A673 (cell line): Measurements from ENCODE around the gene C5. TPM values are rescaled to one million over a fixed set of nuclear protein-coding genes. Genes with fewer than 3 reads are reported as not detected.

Experiments
- BruUV-seq: library from RNA; stranded (reverse); fragments of 400-500 nt; replicated peaks from 2 replicates; lab custom pipeline; 2021; lab: Mats Ljungman, UMichigan
- CTCF ChIA-PET: fragments of 300-600 bp; sonication (Branson Sonifier 250); formaldehyde crosslinking; loops from one replicate; lab custom pipeline; 2022; ENCODE audit warnings: antibody characterized with exemption; lab: Charles Lee
- POLR2A ChIA-PET: fragments of 300-600 bp; sonication (Branson Sonifier 250); formaldehyde crosslinking; loops from one replicate; lab custom pipeline; 2022; ENCODE audit warnings: antibody characterized with exemption; ENCODE audit not compliant: low non-redundant PET; lab: Charles Lee
- DNase-seq: peaks from one replicate; pipeline ENCODE4 v3.0.0-alpha.2; 2015; ENCODE audit warnings: low spot score
- H3K27ac ChIP-seq: fragments of 200-600 bp; sonication (generic); 2 replicates; pipeline ENCODE4 v1.5.1; 2016; ENCODE audit warnings: mixed run types, low read depth, mild to moderate bottlenecking, mixed read lengths, antibody characterized with exemption, low read length; ENCODE audit not compliant: poor library complexity, severe bottlenecking
- H3K27me3 ChIP-seq: fragments of 200-600 bp; sonication (generic); replicated peaks from 2 replicates; pipeline ENCODE4 v1.6.1; 2017; ENCODE audit warnings: mixed run types, low read depth, mild to moderate bottlenecking, mixed read lengths, antibody characterized with exemption, low read length; ENCODE audit not compliant: insufficient read depth, poor library complexity
- H3K36me3 ChIP-seq: fragments of 200-600 bp; sonication (generic); 2 replicates; pipeline ENCODE4 v1.6.1; 2016; ENCODE audit warnings: mixed run types, mild to moderate bottlenecking, mixed read lengths, antibody characterized with exemption, low read length; ENCODE audit not compliant: insufficient read depth, poor library complexity, severe bottlenecking
- H3K4me1 ChIP-seq: fragments of 200-600 bp; sonication (generic); 2 replicates; pipeline ENCODE4 v1.6.1; 2017; ENCODE audit warnings: mixed run types, mild to moderate bottlenecking, mixed read lengths, antibody characterized with exemption, low read length; ENCODE audit not compliant: insufficient read depth, poor library complexity, severe bottlenecking
- H3K4me3 ChIP-seq: fragments of 200-600 bp; sonication (generic); 2 replicates; pipeline ENCODE4 v1.5.1; 2016; ENCODE audit warnings: low read depth, mixed run types, mild to moderate bottlenecking, mixed read lengths, low read length; ENCODE audit not compliant: poor library complexity, severe bottlenecking
- H3K9me3 ChIP-seq: fragments of 200-600 bp; sonication (generic); 2 replicates; pipeline ENCODE4 v1.6.1; 2016; ENCODE audit warnings: mixed run types, low read depth, mild to moderate bottlenecking, mixed read lengths, antibody characterized with exemption, low read length; ENCODE audit not compliant: poor library complexity, severe bottlenecking
- CTCF ChIP-seq: fragments of 300-800, 200-600 bp; sonication (generic); conservative IDR thresholded peaks from 2 replicates; pipeline ENCODE4 v1.5.1; 2017; ENCODE audit warnings: low read depth, mild to moderate bottlenecking, antibody characterized with exemption, low read length, moderate library complexity, mixed read lengths
- EZH2 ChIP-seq: fragments of 200-600 bp; sonication (generic); IDR thresholded peaks from 2 replicates; pipeline ENCODE4 v1.6.1; 2017; ENCODE audit warnings: borderline replicate concordance, low read depth, mild to moderate bottlenecking, mixed read lengths, antibody characterized with exemption, low read length; ENCODE audit not compliant: poor library complexity, severe bottlenecking
- intact Hi-C: fragments of 100-400 bp; cut with micrococcal nuclease; formaldehyde crosslinking; loops from one replicate; pipeline ENCODE4 v1.10.0; 2022; ENCODE audit not compliant: unreplicated experiment
- total RNA-seq: library from RNA; stranded (reverse); gene quantifications from 2 replicates; pipeline ENCODE4 v1.2.3, GENCODE V29; 2021

The C5 gene
- total RNA-seq, 1 experiment from 2014 or later: 4.4 TPM

GRCh38 chr9:121024237-121024636 lies 25.8 kb downstream of the C5 start:
- TF ChIP-seq EZH2 (no peak), CTCF (no peak)
- DNase-seq: no peak
- POLR2A ChIA-PET: no interaction called here
- no peaks in the 10 kb centered on the region for H3K27me3 ChIP-seq
- no peaks in the 10 kb centered on the region for H3K4me1 ChIP-seq
- no peaks in the 10 kb centered on the region for H3K36me3 ChIP-seq
- no peaks in the 10 kb centered on the region for H3K9me3 ChIP-seq
- no peak overlapping the region for H3K4me3 ChIP-seq
- BruUV-seq: no TSS peak
- CTCF ChIA-PET: no interaction called here
- H3K27ac ChIP-seq: no peak overlapping the region
- intact Hi-C loops: no loop called here

- CTCF ChIA-PET: no interaction called here
- intact Hi-C loops: no loop called here
Observed at GRCh38 chr9:121023064-121023463, 27.0 kb downstream of the C5 start.

GRCh38 chr9:121021301-121021700 lies 28.8 kb downstream of the C5 start:
- no peaks in the 10 kb centered on the region for H3K36me3 ChIP-seq
- intact Hi-C loops: no loop called here
- ChIA-PET CTCF (interaction anchor here (1.2 kb wide), 1 partner anchor 39 kb away, joined by 3 read pairs; no protein-coding TSS in a partner anchor), POLR2A (no interaction called here)
- no peak for DNase-seq
- H3K4me1 ChIP-seq: no peaks in the 10 kb centered on the region
- H3K27me3 ChIP-seq: no peaks in the 10 kb centered on the region
- TF ChIP-seq CTCF (no peak), EZH2 (no peak)
- no peak overlapping the region for H3K4me3 ChIP-seq
- H3K27ac ChIP-seq: no peak overlapping the region
- no TSS peak for BruUV-seq
- H3K9me3 ChIP-seq: no peaks in the 10 kb centered on the region

More at GRCh38 chr9:121023064-121023463, 27.0 kb downstream of the C5 start:
- H3K36me3 ChIP-seq: no peaks in the 10 kb centered on the region
- TF ChIP-seq CTCF (no peak), EZH2 (no peak)
- no TSS peak for BruUV-seq
- POLR2A ChIA-PET: no interaction called here
- H3K27ac ChIP-seq: no peak overlapping the region
- no peaks in the 10 kb centered on the region for H3K9me3 ChIP-seq
- H3K4me1 ChIP-seq: no peaks in the 10 kb centered on the region
- no peaks in the 10 kb centered on the region for H3K27me3 ChIP-seq
- DNase-seq: peak; percentile 18
- no peak overlapping the region for H3K4me3 ChIP-seq
